Measurements from ENCODE around the gene ZBTB16. TPM values are rescaled to one million over a fixed set of nuclear protein-coding genes. Genes with fewer than 3 reads are reported as not detected.

The ZBTB16 gene
- polyA plus RNA-seq, 3 donors, result 4.1 to 12.3 (median 8.3) TPM

- H3K79me2 ChIP-seq (ENCODE audit: insufficient read depth, low read length), result peaks cover 7% of the 10 kb centered on the region
- H3K4me2 ChIP-seq (replicated peaks; ENCODE audit: extremely low read depth, low read length, poor library complexity, severe bottlenecking), result no peak overlapping the region
- Mint-ChIP-seq H3K4me1 (peaks cover 51% of the 10 kb centered on the region), H3K36me3 (no peaks in the 10 kb centered on the region), H3K9me3 (no peaks in the 10 kb centered on the region), H3K27me3 (ENCODE audit: low read depth in 3 of 3) (peaks cover 0 to 2% (median 0%) of the 10 kb centered on the region in 3 donors), H3K27ac (peak overlapping the region in 1 of 7 donors; percentile 3), H3K4me3 (no peak overlapping the region)
- peaks cover 10% of the 10 kb centered on the region for H4K20me1 ChIP-seq (ENCODE audit: insufficient read depth, low read length)
- no peaks in the 10 kb centered on the region for H3K27me3 ChIP-seq (ENCODE audit: control insufficient read depth in 2 of 2, insufficient read depth in 2 of 2, low read length in 2 of 2)
- TF ChIP-seq CTCF (IDR thresholded peaks at IDR 0.05), result no peak
- H3K9ac ChIP-seq (ENCODE audit: insufficient read depth, low read length, poor library complexity, severe bottlenecking), result no peak overlapping the region
- no peak overlapping the region for H3K27ac ChIP-seq (ENCODE audit: low read depth in 1 of 2, low read length in 2 of 2)
- H3K36me3 ChIP-seq (replicated peaks in 1 of 2; ENCODE audit: control insufficient read depth in 1 of 2, insufficient read depth in 2 of 2, low read length in 2 of 2), result no peaks in the 10 kb centered on the region
- no peaks in the 10 kb centered on the region for H3K9me3 ChIP-seq (replicated peaks in 1 of 2; ENCODE audit: control insufficient read depth in 1 of 2, insufficient read depth in 1 of 2, low read length in 2 of 2)
- no peak for DNase-seq
- H3K4me3 ChIP-seq (replicated peaks in 1 of 3; ENCODE audit: low read depth in 2 of 3, low read length in 3 of 3), result no peak overlapping the region
- H2AFZ ChIP-seq (ENCODE audit: insufficient read depth, low read depth, low read length, poor library complexity, severe bottlenecking), result no peak overlapping the region
- WGBS (ENCODE audit: insufficient coverage), result 80% methylated on average over 2 of the region's 5 CpGs
- intact Hi-C loops (cut with micrococcal nuclease), result no loop called here
- peaks cover 11 to 13% of the 10 kb centered on the region in 2 donors for H3K4me1 ChIP-seq (ENCODE audit: control insufficient read depth in 1 of 2, insufficient read depth in 2 of 2, low read length in 2 of 2)
Observed at GRCh38 chr11:114099392-114100178, 40.1 kb downstream of the ZBTB16 start.

DNA sequence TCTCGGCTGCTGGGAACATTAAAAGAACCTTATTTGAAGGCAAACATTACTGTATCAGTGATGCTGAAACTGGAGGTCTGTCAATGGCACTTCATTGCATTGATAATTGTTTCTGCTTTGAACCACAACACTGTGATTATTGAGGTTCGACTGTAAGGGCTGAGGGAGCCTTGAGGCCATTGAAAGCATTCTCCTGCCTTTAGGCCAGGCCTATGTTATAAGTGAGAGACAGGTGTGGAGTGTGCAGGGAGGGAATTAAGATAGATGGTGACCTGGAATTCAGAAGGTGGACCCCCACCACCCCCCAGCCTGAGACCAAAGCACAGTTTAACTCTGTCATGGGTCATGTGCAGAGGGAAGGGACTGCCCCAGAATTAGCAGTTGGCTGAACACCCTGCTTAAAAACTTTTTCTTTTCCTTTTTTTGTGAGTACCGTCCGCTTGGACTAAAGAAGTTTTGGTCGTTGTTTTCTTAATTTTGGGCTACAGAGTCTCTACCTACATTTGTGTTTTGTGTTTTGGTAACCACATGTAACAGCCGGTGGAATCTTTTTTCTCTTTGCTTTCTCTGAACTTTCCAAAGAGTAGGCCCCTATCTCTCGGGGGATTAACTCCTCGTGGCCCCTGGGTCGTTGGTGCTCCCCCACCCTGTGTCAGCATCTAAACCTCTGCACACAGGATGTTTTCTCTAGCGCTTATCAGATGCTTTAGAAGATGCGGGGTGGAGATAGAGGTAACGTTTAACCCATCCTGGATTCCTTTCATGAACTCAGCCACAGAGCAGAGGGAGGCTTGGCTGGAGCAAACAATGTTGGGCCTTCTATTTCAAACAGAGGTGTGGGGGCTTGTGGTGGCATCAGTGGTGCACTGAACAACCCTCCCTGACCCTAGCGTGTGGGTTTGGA lies 43.7 kb downstream of the ZBTB16 start:
- H3K27ac Mint-ChIP-seq, result peak overlapping the region in 1 of 7 donors; percentile 12
- peaks cover 0 to 5% of the 10 kb centered on the region in 2 donors for H3K36me3 Mint-ChIP-seq
- Histone ChIP-seq H3K79me2 (ENCODE audit: insufficient read depth, low read length) (peaks cover 4% of the 10 kb centered on the region), H3K4me1 (ENCODE audit: control insufficient read depth in 1 of 2, insufficient read depth in 2 of 2, low read length in 2 of 2) (peaks cover 16 to 22% of the 10 kb centered on the region in 2 donors), H3K9ac (ENCODE audit: insufficient read depth, low read length, poor library complexity, severe bottlenecking) (no peak overlapping the region), H4K20me1 (ENCODE audit: insufficient read depth, low read length) (peaks cover 6% of the 10 kb centered on the region), H3K27ac (ENCODE audit: low read depth in 1 of 2, low read length in 2 of 2) (no peak overlapping the region), H3K9me3 (replicated peaks in 1 of 2; ENCODE audit: control insufficient read depth in 1 of 2, insufficient read depth in 1 of 2, low read length in 2 of 2) (no peaks in the 10 kb centered on the region), H2AFZ (ENCODE audit: insufficient read depth, low read depth, low read length, poor library complexity, severe bottlenecking) (no peak overlapping the region), H3K27me3 (ENCODE audit: control insufficient read depth in 2 of 2, insufficient read depth in 2 of 2, low read length in 2 of 2) (no peaks in the 10 kb centered on the region), H3K4me2 (replicated peaks; ENCODE audit: extremely low read depth, low read length, poor library complexity, severe bottlenecking) (no peak overlapping the region), H3K4me3 (replicated peaks in 1 of 3; ENCODE audit: low read depth in 2 of 3, low read length in 3 of 3) (no peak overlapping the region), H3K36me3 (replicated peaks in 1 of 2; ENCODE audit: control insufficient read depth in 1 of 2, insufficient read depth in 2 of 2, low read length in 2 of 2) (no peaks in the 10 kb centered on the region)
- no peak overlapping the region for H3K4me3 Mint-ChIP-seq
- H3K4me1 Mint-ChIP-seq, result peaks cover 49% of the 10 kb centered on the region
- 100% methylated on average over 3 of the region's 13 CpGs for WGBS (ENCODE audit: insufficient coverage)
- DNase-seq, result no peak
- peaks cover 0 to 2% (median 0%) of the 10 kb centered on the region in 3 donors for H3K27me3 Mint-ChIP-seq (ENCODE audit: low read depth in 3 of 3)
- TF ChIP-seq CTCF (IDR thresholded peaks at IDR 0.05), result no peak
- H3K9me3 Mint-ChIP-seq, result no peaks in the 10 kb centered on the region
- intact Hi-C loops (cut with micrococcal nuclease), result no loop called here
